GM19193 (cell line): Measurements from ENCODE around the gene RTN4RL1.

Experiments used
- POLR2A ChIP-seq: IDR thresholded peaks from 4 replicates; pipeline ENCODE4 v1.6.1; 2011; ENCODE audit not compliant: insufficient read depth, insufficient read length; ENCODE audit errors: extremely low read depth

Gene RTN4RL1

GRCh38 chr17:1894753-1895339 is 130.3 kb downstream of the RTN4RL1 start:
- TF ChIP-seq POLR2A: no peak

DNA sequence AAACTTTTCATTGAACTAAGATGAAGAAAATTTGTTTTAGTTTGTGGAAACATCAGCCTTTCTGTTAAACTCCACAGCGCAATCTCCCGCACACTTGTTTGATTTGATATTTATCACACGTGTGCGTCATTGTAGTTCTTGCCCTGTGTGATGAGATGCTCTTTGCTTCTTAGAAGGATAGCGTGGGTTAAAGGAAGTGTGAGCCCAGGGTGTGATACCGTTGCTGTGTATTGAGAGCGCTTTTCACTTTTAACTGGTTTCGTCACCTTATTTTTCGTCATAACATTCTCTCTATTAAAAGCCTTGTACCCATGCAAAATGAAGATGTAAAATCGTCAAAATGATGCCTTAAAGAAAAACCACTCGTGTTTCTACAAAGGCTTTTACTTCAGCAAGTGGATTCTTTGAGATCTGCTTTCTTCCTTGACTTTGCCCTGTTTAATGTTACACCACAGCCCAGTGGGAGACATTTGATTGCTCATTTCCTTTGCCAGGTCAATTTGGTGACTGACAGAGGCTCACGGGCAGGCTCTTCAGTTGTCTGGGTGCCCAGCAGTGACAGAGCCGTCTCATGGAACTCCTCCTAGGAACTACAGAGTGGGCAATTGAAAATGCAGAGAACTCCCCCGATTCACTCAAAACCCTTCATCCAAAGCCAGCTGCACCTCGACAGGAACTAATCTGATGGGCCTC is 134.2 kb downstream of the RTN4RL1 start:
- no peak for TF ChIP-seq POLR2A

DNA sequence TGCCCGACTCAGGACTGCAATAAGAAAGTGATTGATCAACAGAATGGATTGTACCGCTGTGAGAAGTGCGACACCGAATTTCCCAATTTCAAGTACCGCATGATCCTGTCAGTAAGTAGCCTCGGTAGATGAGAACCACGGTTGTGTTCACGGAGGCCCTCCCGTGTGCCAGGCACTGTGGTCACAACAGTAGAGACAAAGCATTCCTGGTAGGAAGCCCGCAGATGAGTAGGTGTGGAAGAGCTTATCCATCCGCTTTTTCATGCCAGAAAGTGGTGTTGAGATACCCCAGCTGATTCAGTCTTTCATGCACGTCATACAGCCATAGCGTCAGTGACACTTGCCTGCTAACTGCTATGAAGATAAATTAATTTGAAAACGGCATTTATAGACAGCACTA is 136.4 kb downstream of the RTN4RL1 start:
- no peak for TF ChIP-seq POLR2A
